ENCODE measurements around the gene PDE8A.

PDE8A gene

DNA sequence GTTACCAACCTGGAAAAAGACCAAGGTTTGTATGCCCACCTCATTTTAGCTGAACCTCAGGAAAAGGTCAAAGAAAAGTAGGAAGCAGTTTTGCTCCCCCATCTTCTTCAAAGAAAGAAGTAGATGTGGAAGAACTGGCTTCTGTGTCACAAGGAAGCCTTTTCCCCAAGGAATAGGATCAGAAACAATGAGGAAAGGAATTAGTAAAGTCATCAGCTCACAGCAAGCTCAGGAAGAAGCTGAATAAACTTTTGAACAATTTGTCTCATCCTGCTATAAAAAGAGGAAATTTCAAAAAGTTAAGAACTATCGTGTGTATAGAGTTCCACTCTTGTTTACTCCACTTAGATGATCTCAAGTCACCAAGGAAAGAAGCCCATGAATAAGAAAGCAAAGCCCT, 174.2 kb downstream of the PDE8A start:
- H3K18ac ChIP-seq (ENCODE audit: low read length): no peak overlapping the region
- no peak overlapping the region for H3K9ac ChIP-seq (ENCODE audit: low read length)
- H3K27me3 ChIP-seq (ENCODE audit: insufficient read depth, low read length, poor library complexity): no peaks in the 10 kb centered on the region
- H3K79me2 ChIP-seq (ENCODE audit: control insufficient read depth, insufficient read depth, low read length): no peaks in the 10 kb centered on the region
- H2BK15ac ChIP-seq (replicated peaks; ENCODE audit: low read depth): no peak overlapping the region
- no peak overlapping the region for H4K5ac ChIP-seq (ENCODE audit: low read length)
- no peaks in the 10 kb centered on the region for H3K79me1 ChIP-seq (ENCODE audit: low read length)
- H3K56ac ChIP-seq (ENCODE audit: low read length): no peak overlapping the region
- no CpG with 5 or more reads among the region's 1 CpG for WGBS (ENCODE audit: extremely low coverage, insufficient coverage, low lambda C conversion rate)
- H3K4me3 ChIP-seq (ENCODE audit: low read length): no peak overlapping the region
- no peak overlapping the region for H3K4me2 ChIP-seq (ENCODE audit: low read length)
- no peak overlapping the region for H3K4ac ChIP-seq (ENCODE audit: low read depth, low read length)
- no peak overlapping the region for H3K27ac ChIP-seq (ENCODE audit: low read depth, low read length)
- no peak for DNase-seq
- H4K8ac ChIP-seq (ENCODE audit: low read depth, low read length): no peak overlapping the region
- no peak overlapping the region for H2BK120ac ChIP-seq (ENCODE audit: low read depth, low read length)
- no peaks in the 10 kb centered on the region for H3K36me3 ChIP-seq (ENCODE audit: control insufficient read depth, insufficient read depth, low read length)
- H3K4me1 ChIP-seq (ENCODE audit: control insufficient read depth, low read depth, low read length): no peaks in the 10 kb centered on the region
- H2AK5ac ChIP-seq (ENCODE audit: low read length): no peak overlapping the region
- H2BK5ac ChIP-seq (ENCODE audit: low read length): no peak overlapping the region
- no peak overlapping the region for H3K23ac ChIP-seq (ENCODE audit: low read length)

DNA sequence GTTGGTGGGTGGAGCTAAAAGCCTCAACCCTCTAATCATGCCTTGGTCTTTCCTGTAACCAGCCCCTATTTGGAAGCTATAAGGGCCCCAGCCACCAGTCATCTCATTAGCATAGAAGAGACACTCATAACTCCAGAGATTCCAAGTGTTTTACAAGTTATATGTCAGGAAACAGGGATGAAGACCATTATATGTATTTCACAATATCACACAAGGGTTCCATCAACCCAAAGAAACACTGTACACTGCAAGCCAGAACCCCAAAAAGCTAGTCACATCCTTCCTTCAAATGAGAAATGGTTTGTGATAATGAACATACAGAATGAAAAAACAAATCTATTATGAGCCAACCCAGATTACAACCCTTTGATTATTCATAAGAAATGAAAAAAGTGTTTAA, 175.7 kb downstream of the PDE8A start:
- DNase-seq: no peak
- Histone ChIP-seq H3K56ac (ENCODE audit: low read length) (no peak overlapping the region), H3K4me1 (ENCODE audit: control insufficient read depth, low read depth, low read length) (no peaks in the 10 kb centered on the region), H3K79me2 (ENCODE audit: control insufficient read depth, insufficient read depth, low read length) (no peaks in the 10 kb centered on the region), H3K4me2 (ENCODE audit: low read length) (no peak overlapping the region), H3K4ac (ENCODE audit: low read depth, low read length) (no peak overlapping the region), H2BK5ac (ENCODE audit: low read length) (no peak overlapping the region), H2BK120ac (ENCODE audit: low read depth, low read length) (no peak overlapping the region), H2AK5ac (ENCODE audit: low read length) (no peak overlapping the region), H3K27ac (ENCODE audit: low read depth, low read length) (no peak overlapping the region), H3K18ac (ENCODE audit: low read length) (no peak overlapping the region), H3K9ac (ENCODE audit: low read length) (no peak overlapping the region), H3K23ac (ENCODE audit: low read length) (no peak overlapping the region), H4K8ac (ENCODE audit: low read depth, low read length) (no peak overlapping the region), H3K4me3 (ENCODE audit: low read length) (no peak overlapping the region), H4K5ac (ENCODE audit: low read length) (no peak overlapping the region), H2BK15ac (replicated peaks; ENCODE audit: low read depth) (no peak overlapping the region), H3K79me1 (ENCODE audit: low read length) (no peaks in the 10 kb centered on the region), H3K36me3 (ENCODE audit: control insufficient read depth, insufficient read depth, low read length) (no peaks in the 10 kb centered on the region), H3K27me3 (ENCODE audit: insufficient read depth, low read length, poor library complexity) (no peaks in the 10 kb centered on the region)

GRCh38 chr15:85162237-85162636, 180.6 kb downstream of the PDE8A start:
- no peak overlapping the region for H2BK15ac ChIP-seq (replicated peaks; ENCODE audit: low read depth)
- H3K36me3 ChIP-seq (ENCODE audit: control insufficient read depth, insufficient read depth, low read length): no peaks in the 10 kb centered on the region
- no peak for DNase-seq
- no peaks in the 10 kb centered on the region for H3K4me1 ChIP-seq (ENCODE audit: control insufficient read depth, low read depth, low read length)
- no peaks in the 10 kb centered on the region for H3K79me2 ChIP-seq (ENCODE audit: control insufficient read depth, insufficient read depth, low read length)
- no peak overlapping the region for H4K5ac ChIP-seq (ENCODE audit: low read length)
- no peak overlapping the region for H3K4me2 ChIP-seq (ENCODE audit: low read length)
- H4K8ac ChIP-seq (ENCODE audit: low read depth, low read length): no peak overlapping the region
- no CpG with 5 or more reads among the region's 1 CpG for WGBS (ENCODE audit: extremely low coverage, insufficient coverage, low lambda C conversion rate)
- no peak overlapping the region for H3K4ac ChIP-seq (ENCODE audit: low read depth, low read length)
- H3K27me3 ChIP-seq (ENCODE audit: insufficient read depth, low read length, poor library complexity): no peaks in the 10 kb centered on the region
- H2BK5ac ChIP-seq (ENCODE audit: low read length): no peak overlapping the region
- H3K79me1 ChIP-seq (ENCODE audit: low read length): no peaks in the 10 kb centered on the region
- H3K9ac ChIP-seq (ENCODE audit: low read length): no peak overlapping the region
- H3K18ac ChIP-seq (ENCODE audit: low read length): no peak overlapping the region
- H3K56ac ChIP-seq (ENCODE audit: low read length): no peak overlapping the region
- no peak overlapping the region for H2BK120ac ChIP-seq (ENCODE audit: low read depth, low read length)
- no peak overlapping the region for H2AK5ac ChIP-seq (ENCODE audit: low read length)
- H3K4me3 ChIP-seq (ENCODE audit: low read length): no peak overlapping the region
- H3K27ac ChIP-seq (ENCODE audit: low read depth, low read length): no peak overlapping the region
- H3K23ac ChIP-seq (ENCODE audit: low read length): no peak overlapping the region

DNA sequence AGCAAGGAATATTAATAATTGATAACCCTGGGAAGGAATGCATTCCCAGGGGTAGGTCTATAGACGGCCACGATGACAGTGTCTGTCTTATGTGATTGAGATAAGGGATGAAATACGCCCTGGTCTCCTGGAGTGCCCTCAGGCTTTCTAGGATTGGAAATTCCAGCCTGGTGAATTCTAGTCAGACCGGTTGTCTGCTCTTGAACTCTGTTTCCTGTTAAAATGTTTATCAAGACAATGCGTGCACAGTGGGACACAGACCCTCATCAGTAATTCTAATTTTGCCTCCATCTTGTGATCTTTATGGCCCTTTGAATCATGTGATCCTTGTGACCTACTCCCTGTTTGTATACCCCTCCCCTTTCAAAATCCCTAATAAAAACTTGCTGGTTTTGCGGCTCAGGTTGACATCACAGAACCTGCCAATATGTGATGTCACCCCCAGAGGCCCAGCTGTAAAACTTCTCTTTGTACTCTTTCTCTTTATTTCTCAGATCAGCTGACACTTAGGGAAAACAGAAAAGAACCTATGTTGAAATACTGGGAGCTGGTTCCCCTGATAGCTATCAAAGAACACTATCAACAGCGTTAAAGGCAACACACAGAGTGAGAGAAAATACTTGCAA, 183.3 kb downstream of the PDE8A start:
- H3K27me3 ChIP-seq (ENCODE audit: insufficient read depth, low read length, poor library complexity): no peaks in the 10 kb centered on the region
- H3K56ac ChIP-seq (ENCODE audit: low read length): no peak overlapping the region
- no peaks in the 10 kb centered on the region for H3K79me1 ChIP-seq (ENCODE audit: low read length)
- no peak overlapping the region for H3K18ac ChIP-seq (ENCODE audit: low read length)
- no CpG with 5 or more reads among the region's 7 CpGs for WGBS (ENCODE audit: extremely low coverage, insufficient coverage, low lambda C conversion rate)
- H3K36me3 ChIP-seq (ENCODE audit: control insufficient read depth, insufficient read depth, low read length): no peaks in the 10 kb centered on the region
- no peak overlapping the region for H3K4me2 ChIP-seq (ENCODE audit: low read length)
- H2BK15ac ChIP-seq (replicated peaks; ENCODE audit: low read depth): no peak overlapping the region
- H4K8ac ChIP-seq (ENCODE audit: low read depth, low read length): no peak overlapping the region
- H4K5ac ChIP-seq (ENCODE audit: low read length): no peak overlapping the region
- H3K4ac ChIP-seq (ENCODE audit: low read depth, low read length): no peak overlapping the region
- no peak overlapping the region for H3K9ac ChIP-seq (ENCODE audit: low read length)
- no peak overlapping the region for H3K23ac ChIP-seq (ENCODE audit: low read length)
- no peaks in the 10 kb centered on the region for H3K4me1 ChIP-seq (ENCODE audit: control insufficient read depth, low read depth, low read length)
- no peak overlapping the region for H2BK120ac ChIP-seq (ENCODE audit: low read depth, low read length)
- H3K4me3 ChIP-seq (ENCODE audit: low read length): no peak overlapping the region
- H2AK5ac ChIP-seq (ENCODE audit: low read length): no peak overlapping the region
- no peak overlapping the region for H2BK5ac ChIP-seq (ENCODE audit: low read length)
- no peak overlapping the region for H3K27ac ChIP-seq (ENCODE audit: low read depth, low read length)
- DNase-seq: no peak
- no peaks in the 10 kb centered on the region for H3K79me2 ChIP-seq (ENCODE audit: control insufficient read depth, insufficient read depth, low read length)

- Histone ChIP-seq H3K4me2 (ENCODE audit: low read length) (no peak overlapping the region), H2BK15ac (replicated peaks; ENCODE audit: low read depth) (no peak overlapping the region), H2BK120ac (ENCODE audit: low read depth, low read length) (no peak overlapping the region), H3K4ac (ENCODE audit: low read depth, low read length) (no peak overlapping the region), H3K56ac (ENCODE audit: low read length) (no peak overlapping the region), H3K27ac (ENCODE audit: low read depth, low read length) (no peak overlapping the region), H3K4me1 (ENCODE audit: control insufficient read depth, low read depth, low read length) (no peaks in the 10 kb centered on the region), H2AK5ac (ENCODE audit: low read length) (no peak overlapping the region), H3K4me3 (ENCODE audit: low read length) (no peak overlapping the region), H4K8ac (ENCODE audit: low read depth, low read length) (no peak overlapping the region), H4K5ac (ENCODE audit: low read length) (no peak overlapping the region), H3K18ac (ENCODE audit: low read length) (no peak overlapping the region), H2BK5ac (ENCODE audit: low read length) (no peak overlapping the region), H3K36me3 (ENCODE audit: control insufficient read depth, insufficient read depth, low read length) (no peaks in the 10 kb centered on the region), H3K23ac (ENCODE audit: low read length) (no peak overlapping the region), H3K27me3 (ENCODE audit: insufficient read depth, low read length, poor library complexity) (no peaks in the 10 kb centered on the region), H3K9ac (ENCODE audit: low read length) (no peak overlapping the region), H3K79me1 (ENCODE audit: low read length) (no peaks in the 10 kb centered on the region), H3K79me2 (ENCODE audit: control insufficient read depth, insufficient read depth, low read length) (no peaks in the 10 kb centered on the region)
- no CpG with 5 or more reads among the region's 4 CpGs for WGBS (ENCODE audit: extremely low coverage, insufficient coverage, low lambda C conversion rate)
- DNase-seq: no peak
Measured at GRCh38 chr15:85167568-85167967, 185.9 kb downstream of the PDE8A start.

DNA sequence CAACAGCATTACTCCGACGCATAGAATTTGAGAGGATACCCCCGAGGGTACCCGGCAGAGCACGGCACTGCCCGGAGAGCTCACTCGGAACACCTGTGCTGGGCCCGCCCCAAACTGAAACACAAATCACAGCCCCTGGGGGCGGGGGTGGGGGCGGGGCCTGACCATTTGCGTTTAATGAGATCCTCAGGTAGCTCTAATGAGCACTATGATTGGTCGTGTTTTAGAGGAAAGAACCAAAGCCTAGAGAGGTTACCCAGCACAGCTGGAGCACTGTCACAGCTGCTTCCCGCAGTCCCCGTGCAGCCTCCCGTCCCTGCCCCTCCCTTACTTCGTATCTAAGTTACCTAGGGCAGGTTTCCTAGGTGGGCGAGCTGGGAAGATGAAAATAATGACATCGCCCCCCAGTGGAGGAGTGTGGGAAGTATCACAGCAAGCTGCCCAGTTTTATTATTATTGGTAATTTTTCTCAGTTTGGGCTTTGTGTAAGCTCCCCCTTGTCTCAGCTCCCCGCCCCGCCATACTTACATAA, 187.1 kb downstream of the PDE8A start:
- Histone ChIP-seq H3K23ac (ENCODE audit: low read length) (no peak overlapping the region), H3K79me1 (ENCODE audit: low read length) (no peaks in the 10 kb centered on the region), H3K18ac (ENCODE audit: low read length) (no peak overlapping the region), H3K4me1 (ENCODE audit: control insufficient read depth, low read depth, low read length) (no peaks in the 10 kb centered on the region), H2BK15ac (replicated peaks; ENCODE audit: low read depth) (no peak overlapping the region), H3K27ac (ENCODE audit: low read depth, low read length) (no peak overlapping the region), H2BK120ac (ENCODE audit: low read depth, low read length) (no peak overlapping the region), H3K56ac (ENCODE audit: low read length) (no peak overlapping the region), H3K4me3 (ENCODE audit: low read length) (no peak overlapping the region), H3K79me2 (ENCODE audit: control insufficient read depth, insufficient read depth, low read length) (no peaks in the 10 kb centered on the region), H3K36me3 (ENCODE audit: control insufficient read depth, insufficient read depth, low read length) (no peaks in the 10 kb centered on the region), H2BK5ac (ENCODE audit: low read length) (no peak overlapping the region), H3K9ac (ENCODE audit: low read length) (no peak overlapping the region), H3K4me2 (ENCODE audit: low read length) (peak overlapping the region; percentile 49), H3K27me3 (ENCODE audit: insufficient read depth, low read length, poor library complexity) (no peaks in the 10 kb centered on the region), H4K8ac (ENCODE audit: low read depth, low read length) (no peak overlapping the region), H4K5ac (ENCODE audit: low read length) (no peak overlapping the region), H3K4ac (ENCODE audit: low read depth, low read length) (no peak overlapping the region), H2AK5ac (ENCODE audit: low read length) (no peak overlapping the region)
- WGBS (ENCODE audit: extremely low coverage, insufficient coverage, low lambda C conversion rate): no CpG with 5 or more reads among the region's 20 CpGs
- DNase-seq: peak; percentile 85

All from mesendoderm (in vitro differentiated cells).